ENCODE results near the gene CORO2B.

DNA sequence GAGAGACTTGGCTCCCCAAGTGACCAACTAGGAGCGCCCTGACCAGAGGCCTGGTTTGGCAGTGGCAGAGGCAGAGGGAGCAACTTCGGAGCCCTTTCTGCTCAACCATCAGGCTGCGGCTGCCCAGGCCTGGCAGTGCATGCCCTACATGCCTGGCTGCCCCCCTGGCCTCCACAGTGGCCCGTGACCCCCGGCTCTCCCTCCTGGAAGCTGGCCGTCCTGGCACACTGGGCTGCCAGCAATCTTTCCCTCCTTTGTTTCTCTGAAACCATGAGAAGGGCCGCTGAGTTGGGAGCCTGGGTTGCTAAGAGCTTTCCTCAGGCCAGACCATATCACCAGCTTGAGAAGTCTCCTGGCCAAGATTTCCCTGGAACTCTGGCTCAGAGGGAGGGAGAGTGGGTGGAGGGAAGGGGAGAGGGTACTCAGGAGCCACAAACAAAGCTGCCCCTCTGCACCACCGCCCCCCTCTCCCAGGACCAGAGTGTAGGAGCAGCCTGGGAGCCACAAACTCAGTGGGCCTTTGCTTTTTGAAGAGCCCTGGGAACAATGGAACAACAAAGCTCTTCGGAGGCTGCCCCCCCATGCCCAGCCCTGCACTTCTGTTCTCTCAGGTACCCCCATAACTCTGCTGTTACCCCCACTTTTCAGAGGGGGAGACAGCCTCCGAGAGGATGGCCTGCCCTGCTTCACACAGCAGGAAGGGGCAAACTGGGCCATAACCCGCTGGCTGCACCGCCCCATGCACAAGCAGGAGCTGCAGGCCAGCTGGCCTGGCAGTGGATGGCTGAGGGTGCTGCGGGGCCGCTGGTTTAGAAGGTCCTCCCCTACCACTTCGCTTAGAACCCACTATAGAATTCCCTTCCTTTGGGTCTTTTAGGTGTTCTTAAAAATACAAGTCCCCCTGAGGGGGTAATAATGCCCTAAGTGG, 11.3 kb downstream of the CORO2B start:
- TF ChIP-seq EZH2 (IDR thresholded peaks at IDR 0.05), result no peak
- no peak for TF ChIP-seq POLR2AphosphoS5 (IDR thresholded peaks at IDR 0.05; ENCODE audit: borderline replicate concordance, low read depth, low read length)
- no peak for TF ChIP-seq FOXP2 (optimal IDR thresholded peaks at IDR 0.05; ENCODE audit: control extremely low read depth, extremely low read length, insufficient read depth)

Data from SK-N-MC (cell line).